Activated CD4-positive, alpha-beta T cell treated with anti-CD3 and anti-CD28 coated beads for 24 hours (primary cell): ENCODE data around the gene MAST3.

ENCODE experiments used
- DNase-seq, 2 donors: peaks; one replicate each; pipeline ENCODE4 v3.0.0-alpha.2; 2020; ENCODE audit warnings: low read depth in 2 of 2

MAST3 gene

GRCh38 chr19:18110609-18111232, 13.1 kb downstream of the MAST3 start:
- no peak for DNase-seq

DNA sequence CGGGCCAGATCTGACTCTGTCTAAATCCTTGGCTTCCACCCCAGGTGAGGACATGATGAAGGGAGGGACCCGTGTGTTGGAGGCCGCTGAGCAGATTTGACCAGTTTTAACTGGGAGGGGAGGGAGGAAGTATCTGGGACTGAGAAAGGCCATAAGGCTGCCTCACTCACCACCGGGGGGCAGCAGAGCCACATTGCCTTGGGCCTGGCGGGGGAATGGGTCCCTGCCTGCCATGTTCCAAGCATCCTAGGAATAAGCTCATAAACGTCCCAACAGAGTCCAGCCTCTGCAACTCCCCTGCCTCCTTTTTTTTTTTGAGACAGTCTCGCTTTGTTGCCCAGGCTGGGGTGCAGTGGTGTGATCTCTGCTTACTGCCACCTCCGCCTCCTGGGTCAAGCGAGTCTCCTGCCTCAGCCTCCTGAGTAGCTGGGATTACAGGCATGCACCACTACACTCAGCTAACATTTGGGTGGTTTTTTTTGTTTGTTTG, 15.5 kb downstream of the MAST3 start:
- DNase-seq: peak; percentile 65 to 80

DNA sequence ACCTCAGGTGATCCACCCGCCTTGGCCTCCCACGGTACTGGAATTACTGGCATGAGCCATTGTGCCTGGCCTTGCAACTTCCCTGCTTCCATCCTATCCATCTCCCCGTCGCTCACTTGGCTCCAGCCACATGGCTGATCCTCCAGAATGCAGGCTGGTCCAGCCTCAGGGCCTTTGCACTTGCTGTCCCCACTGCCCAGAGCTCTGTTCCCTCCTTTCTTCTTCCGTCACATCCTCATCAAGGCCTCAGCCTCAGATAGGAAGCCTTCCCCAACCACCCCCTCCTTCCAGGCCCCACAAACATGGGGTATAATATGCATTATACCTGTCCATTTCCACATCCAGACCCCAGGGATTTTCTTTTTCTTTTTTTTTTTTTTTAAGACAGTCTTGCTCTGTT, 16.2 kb downstream of the MAST3 start:
- no peak for DNase-seq

- DNase-seq: no peak
Measured at GRCh38 chr19:18114483-18114882, 16.9 kb downstream of the MAST3 start.

DNA sequence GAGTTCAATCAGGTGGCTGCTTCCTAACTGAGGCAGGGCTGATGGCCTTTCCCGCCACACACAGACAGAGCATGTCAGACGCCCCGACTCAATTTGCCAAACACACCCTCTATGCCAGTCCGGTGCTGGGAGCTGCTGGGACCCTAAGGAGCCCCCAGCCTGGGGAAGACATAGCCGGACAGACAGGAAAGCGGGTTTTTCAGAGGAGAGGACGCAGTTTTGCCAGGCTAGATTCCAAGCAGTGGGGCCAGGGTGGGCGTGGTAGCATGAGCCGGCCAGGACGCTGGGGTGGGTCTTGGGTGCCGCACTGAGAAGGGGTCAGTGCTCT, 19.8 kb downstream of the MAST3 start:
- DNase-seq: no peak

- peak; percentile 89 to 95 for DNase-seq
Measured at GRCh38 chr19:18117692-18118378, 20.3 kb downstream of the MAST3 start.

GRCh38 chr19:18118420-18119012, 20.9 kb downstream of the MAST3 start:
- DNase-seq: no peak

- DNase-seq: no peak
Measured at GRCh38 chr19:18119013-18119716, 21.6 kb downstream of the MAST3 start.

DNA sequence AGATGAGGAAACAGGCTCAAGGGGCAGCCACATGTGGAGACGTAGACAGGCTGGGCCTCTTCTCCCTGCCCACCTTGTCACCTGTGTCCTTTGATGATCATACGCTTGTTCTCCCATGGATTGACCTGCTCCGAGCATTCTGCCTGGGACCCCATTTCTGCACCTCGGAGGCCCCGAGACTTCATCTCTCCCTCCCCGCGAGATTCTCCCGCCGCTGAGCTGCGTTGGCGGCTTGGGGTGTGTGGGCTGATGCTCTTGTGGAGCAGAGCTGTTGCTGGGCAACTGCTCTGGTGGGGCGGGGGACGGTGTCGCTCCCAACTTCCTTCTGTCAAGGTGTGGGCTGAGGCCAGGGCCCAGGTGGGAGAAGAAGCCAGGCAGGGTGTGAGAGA, 22.1 kb downstream of the MAST3 start:
- peak in 1 of 2 donors; percentile 42 for DNase-seq

DNA sequence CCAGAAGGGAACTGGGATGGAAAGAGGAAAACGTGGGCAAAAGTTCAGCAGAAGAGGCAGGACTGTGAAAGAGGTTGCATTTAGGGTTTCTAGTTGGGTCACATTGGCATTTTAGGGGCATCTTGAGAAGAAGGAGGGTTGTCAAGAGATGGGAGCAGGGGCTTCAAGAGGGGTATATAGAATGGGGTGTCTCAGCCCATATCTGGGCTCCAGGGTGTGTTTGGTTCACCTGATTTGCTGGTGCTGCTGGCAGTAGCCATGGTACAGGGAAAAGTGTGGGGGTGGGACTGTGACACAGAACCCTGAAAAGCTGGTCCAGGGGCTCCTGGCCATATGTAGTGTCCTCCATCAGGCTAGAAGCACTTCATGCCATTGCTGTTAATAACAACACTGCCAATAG, 22.5 kb downstream of the MAST3 start:
- no peak for DNase-seq

- DNase-seq: no peak
Measured at GRCh38 chr19:18121166-18121565, 23.6 kb downstream of the MAST3 start.

DNA sequence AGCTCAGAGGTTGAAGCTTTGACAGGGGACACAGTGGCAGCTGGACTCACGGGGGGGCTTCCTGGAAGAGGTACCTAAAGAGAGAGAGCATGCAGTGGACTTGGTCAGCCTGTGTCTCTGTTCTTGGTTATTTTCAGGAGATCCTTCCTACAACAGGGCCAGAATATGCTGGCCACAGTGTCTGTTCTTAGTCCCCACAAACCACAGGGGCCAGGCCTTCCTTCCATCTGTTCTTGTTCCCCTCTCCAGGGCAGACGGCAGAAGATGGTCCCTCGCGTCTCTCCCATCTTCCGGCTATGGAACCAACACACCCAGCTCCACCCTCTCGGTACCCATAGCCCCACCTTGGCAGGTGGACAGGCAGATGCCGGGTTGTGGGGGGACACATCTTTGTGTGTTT, 24.8 kb downstream of the MAST3 start:
- DNase-seq: no peak

- DNase-seq: no peak
Measured at GRCh38 chr19:18122860-18123795, 25.6 kb downstream of the MAST3 start.

DNA sequence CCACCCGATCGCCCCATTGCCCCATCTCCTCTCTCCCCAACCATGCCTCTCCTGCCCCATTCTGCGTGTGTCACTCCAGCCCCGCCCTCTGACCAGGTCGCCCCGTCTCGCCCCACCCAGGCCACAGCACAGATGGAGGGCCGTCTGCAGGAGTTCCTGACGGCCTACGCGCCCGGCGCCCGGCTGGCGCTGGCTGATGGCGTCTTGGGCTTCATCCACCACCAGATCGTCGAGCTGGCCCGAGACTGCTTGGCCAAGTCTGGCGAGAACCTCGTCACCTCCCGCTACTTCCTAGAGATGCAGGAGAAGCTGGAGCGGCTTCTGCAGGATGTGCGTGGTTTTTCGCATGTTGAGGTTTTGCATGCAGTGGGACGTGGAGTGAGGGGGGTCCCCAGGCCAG, 26.2 kb downstream of the MAST3 start:
- no peak for DNase-seq

- no peak for DNase-seq
Measured at GRCh38 chr19:18126097-18126496, 28.5 kb downstream of the MAST3 start.

DNA sequence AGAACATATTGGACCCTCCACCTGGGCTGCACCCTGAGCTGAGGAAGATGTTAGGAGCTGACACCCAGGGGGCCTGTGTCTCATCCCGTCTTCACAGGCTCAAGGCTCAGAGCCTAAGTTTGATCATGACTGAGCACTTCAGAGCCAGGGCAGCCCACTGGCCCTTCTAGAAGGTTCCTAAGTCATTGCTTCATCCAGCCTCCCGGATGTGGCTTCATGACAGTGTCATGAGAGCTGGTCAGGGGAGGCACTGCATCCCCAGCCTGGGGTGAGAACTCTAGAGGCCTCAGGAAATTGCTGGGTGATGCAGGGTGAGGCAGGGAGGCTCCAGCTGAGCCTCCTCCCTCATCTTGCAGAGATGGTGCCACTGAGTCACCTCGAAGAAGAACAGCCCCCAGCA, 30.5 kb downstream of the MAST3 start:
- no peak for DNase-seq

DNA sequence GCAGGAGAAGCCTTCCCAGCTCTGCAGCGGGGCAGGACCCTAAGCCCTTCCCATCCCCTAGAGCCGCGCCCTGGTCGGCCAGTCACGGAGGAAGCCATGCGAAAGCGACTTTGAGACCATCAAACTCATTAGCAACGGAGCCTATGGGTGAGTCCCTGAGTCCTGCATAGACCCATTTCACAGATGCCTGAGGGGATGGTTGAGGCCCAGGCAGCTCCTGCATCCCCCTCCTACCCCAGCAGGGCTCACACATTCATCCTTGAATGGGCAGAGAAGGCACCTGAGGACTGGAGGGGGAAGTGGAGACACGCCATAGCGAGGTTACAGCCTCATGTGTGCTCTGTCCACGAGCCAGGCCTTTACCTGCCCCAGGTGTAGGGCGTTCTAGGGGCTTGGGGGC, 31.2 kb downstream of the MAST3 start:
- DNase-seq: no peak

- DNase-seq: no peak
Measured at GRCh38 chr19:18130523-18131242, 33.1 kb downstream of the MAST3 start.

- DNase-seq: no peak
Measured at GRCh38 chr19:18131841-18132596, 34.4 kb downstream of the MAST3 start.
